ENCODE data around the gene RGS16.

DNA sequence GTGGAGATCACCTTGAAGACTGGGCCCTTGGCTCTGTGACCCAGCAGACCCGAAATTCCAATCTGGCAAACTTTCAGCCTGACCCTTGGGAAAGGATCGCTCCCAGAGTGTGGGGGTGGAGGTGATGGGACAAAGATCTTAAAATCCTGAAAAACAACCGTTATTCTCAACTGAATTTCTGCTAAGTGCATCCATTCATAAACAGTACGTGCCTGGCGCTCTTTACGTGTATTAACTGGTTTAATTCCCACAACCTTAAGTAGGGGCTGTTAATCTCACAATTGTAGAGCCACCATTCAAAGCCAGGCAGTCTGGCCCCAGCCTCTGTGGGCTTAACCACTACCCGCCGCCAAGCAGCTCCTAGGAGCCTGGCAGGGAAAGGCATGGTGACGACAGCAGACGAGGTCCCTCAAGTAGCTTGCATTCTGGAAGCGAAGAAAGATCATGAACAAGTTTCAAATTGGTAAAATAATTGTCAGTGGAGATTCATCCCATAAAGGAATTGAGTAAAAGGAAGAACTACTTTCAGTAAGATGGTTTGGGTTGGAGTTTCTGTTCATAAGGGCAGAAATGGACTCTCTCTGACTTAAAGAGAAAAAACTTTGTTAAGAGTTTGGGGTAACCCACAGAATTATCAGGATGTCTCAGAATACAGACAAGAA, 11.4 kb upstream of the RGS16 start:
- TF ChIP-seq EZH2 (IDR thresholded peaks at IDR 0.05; ENCODE audit: borderline replicate concordance, low read depth, low read length, severe bottlenecking) = no peak
- TF ChIP-seq, protein P1, sequence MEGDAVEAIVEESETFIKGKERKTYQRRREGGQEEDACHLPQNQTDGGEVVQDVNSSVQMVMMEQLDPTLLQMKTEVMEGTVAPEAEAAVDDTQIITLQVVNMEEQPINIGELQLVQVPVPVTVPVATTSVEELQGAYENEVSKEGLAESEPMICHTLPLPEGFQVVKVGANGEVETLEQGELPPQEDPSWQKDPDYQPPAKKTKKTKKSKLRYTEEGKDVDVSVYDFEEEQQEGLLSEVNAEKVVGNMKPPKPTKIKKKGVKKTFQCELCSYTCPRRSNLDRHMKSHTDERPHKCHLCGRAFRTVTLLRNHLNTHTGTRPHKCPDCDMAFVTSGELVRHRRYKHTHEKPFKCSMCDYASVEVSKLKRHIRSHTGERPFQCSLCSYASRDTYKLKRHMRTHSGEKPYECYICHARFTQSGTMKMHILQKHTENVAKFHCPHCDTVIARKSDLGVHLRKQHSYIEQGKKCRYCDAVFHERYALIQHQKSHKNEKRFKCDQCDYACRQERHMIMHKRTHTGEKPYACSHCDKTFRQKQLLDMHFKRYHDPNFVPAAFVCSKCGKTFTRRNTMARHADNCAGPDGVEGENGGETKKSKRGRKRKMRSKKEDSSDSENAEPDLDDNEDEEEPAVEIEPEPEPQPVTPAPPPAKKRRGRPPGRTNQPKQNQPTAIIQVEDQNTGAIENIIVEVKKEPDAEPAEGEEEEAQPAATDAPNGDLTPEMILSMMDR (IDR thresholded peaks at IDR 0.05; ENCODE audit: borderline replicate concordance, extremely low read depth, low read length, poor library complexity, severe bottlenecking) = no peak
